Esophagus muscularis mucosa (tissue), 2 donors: ENCODE data around the gene ATF7.
"Not testable (repeated sequence)": the region's sequence is repeated elsewhere in the genome, so short reads cannot be mapped to it uniquely, and the experiment has no call there.

Experiments
- EP300 ChIP-seq: sonication (generic); formaldehyde crosslinking; IDR thresholded peaks from one replicate; pipeline ENCODE4 v1.6.1; 2017; ENCODE audit warnings: antibody characterized with exemption
- POLR2A ChIP-seq: fragments of 450-650 bp; IDR thresholded peaks from one replicate; pipeline ENCODE4 v1.6.1; 2017; ENCODE audit warnings: antibody characterized with exemption, moderate library complexity, mild to moderate bottlenecking, low read depth

DNA sequence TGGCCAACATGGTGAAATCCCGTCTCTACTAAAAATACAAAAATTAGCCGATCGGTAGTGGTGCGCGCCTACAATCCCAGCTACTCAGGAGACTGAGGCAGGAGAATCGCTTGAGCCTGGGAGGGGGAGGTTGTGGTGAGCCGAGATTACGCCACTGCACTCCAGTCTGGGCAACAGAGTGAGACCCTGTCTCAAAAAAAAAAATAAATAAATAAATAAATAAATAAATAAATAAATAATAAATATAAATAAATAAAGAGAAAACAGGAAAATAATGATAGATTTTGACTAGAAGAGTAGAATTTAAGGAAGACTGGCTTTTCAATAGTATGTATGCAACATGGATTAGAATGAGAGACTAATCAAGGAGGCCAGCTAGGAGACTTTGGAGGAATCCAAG, 76.1 kb downstream of the ATF7 start:
- TF ChIP-seq POLR2A, EP300: not testable (repeated sequence)
